ENCODE data around the gene EIF4G3.

EIF4G3 gene

DNA sequence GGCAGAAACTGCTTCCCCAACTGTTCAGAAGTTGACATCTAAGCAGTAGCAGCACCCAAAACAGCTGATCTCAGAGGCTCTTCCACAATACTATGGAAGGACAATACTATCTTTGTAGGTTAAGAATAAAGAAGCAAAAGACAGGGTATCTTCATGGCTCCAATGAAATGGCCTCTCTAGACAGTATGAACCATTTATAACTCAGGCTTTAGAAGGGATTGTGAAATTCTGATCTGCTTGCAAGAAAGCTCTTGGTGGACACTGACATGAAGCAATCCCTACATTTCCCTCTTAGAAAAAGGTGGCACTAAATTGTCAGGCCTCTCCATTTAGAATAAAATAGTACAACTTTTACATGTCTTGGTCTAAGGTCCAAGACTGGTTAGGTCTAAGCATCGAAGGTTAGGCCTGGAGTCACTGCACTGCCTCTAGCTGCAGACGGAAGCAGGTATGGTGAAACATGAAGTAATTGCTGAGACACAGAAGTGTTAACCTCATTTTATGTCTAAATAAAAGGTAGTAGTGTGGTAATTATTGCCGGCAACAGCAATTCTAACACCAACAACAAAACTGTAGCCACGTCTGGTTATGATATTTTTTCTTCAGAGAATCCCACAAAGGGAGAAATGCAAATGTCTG lies 339.0 kb downstream of the EIF4G3 start:
- Histone ChIP-seq H3K4me3 (ENCODE audit: low read depth in 1 of 2, low read length in 1 of 2) (no peak overlapping the region), H3K4me1 (ENCODE audit: control insufficient read depth in 1 of 2, insufficient read depth in 1 of 2, low read depth in 1 of 2, low read length in 1 of 2) (peaks cover 45 to 58% of the 10 kb centered on the region in 2 experiments), H3K27ac (peak overlapping the region; percentile 77), H3K27me3 (no peaks in the 10 kb centered on the region), H3K36me3 (peaks cover 17% of the 10 kb centered on the region), H3K9me3 (no peaks in the 10 kb centered on the region)
- TF ChIP-seq, protein P1, sequence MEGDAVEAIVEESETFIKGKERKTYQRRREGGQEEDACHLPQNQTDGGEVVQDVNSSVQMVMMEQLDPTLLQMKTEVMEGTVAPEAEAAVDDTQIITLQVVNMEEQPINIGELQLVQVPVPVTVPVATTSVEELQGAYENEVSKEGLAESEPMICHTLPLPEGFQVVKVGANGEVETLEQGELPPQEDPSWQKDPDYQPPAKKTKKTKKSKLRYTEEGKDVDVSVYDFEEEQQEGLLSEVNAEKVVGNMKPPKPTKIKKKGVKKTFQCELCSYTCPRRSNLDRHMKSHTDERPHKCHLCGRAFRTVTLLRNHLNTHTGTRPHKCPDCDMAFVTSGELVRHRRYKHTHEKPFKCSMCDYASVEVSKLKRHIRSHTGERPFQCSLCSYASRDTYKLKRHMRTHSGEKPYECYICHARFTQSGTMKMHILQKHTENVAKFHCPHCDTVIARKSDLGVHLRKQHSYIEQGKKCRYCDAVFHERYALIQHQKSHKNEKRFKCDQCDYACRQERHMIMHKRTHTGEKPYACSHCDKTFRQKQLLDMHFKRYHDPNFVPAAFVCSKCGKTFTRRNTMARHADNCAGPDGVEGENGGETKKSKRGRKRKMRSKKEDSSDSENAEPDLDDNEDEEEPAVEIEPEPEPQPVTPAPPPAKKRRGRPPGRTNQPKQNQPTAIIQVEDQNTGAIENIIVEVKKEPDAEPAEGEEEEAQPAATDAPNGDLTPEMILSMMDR (IDR thresholded peaks at IDR 0.05) = no peak

DNA sequence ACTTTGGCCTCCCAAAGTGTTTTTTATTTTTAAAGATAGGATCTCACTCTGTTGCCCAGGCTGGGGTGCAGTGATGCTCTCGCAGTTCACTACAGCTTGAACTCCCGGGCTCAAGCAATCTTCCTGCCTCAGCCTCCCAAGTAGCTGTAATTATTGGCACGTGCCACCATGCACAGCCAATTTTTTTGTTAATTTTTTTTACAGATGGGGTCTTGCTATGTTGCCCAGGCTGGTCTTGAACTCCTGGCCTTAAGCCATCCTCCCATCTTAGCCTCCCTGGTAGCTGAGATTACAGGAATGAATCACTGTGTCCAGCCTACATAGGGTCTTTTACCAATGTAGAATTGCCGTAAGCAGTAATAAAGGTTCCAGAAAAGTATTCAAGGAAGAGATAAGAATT lies 340.5 kb downstream of the EIF4G3 start:
- H3K27me3 ChIP-seq = no peaks in the 10 kb centered on the region
- H3K4me1 ChIP-seq (ENCODE audit: control insufficient read depth in 1 of 2, insufficient read depth in 1 of 2, low read depth in 1 of 2, low read length in 1 of 2) = peaks cover 45 to 58% of the 10 kb centered on the region in 2 experiments
- H3K36me3 ChIP-seq = peaks cover 17% of the 10 kb centered on the region
- no peaks in the 10 kb centered on the region for H3K9me3 ChIP-seq
- peak overlapping the region; percentile 77 for H3K27ac ChIP-seq
- H3K4me3 ChIP-seq (ENCODE audit: low read depth in 1 of 2, low read length in 1 of 2) = no peak overlapping the region
- TF ChIP-seq, protein P1 (IDR thresholded peaks at IDR 0.05) = no peak

- Histone ChIP-seq H3K27ac (peak overlapping the region; percentile 28), H3K36me3 (peaks cover 6% of the 10 kb centered on the region), H3K27me3 (no peaks in the 10 kb centered on the region), H3K4me1 (ENCODE audit: control insufficient read depth in 1 of 2, insufficient read depth in 1 of 2, low read depth in 1 of 2, low read length in 1 of 2) (peaks cover 45 to 58% of the 10 kb centered on the region in 2 experiments), H3K9me3 (no peaks in the 10 kb centered on the region), H3K4me3 (ENCODE audit: low read depth in 1 of 2, low read length in 1 of 2) (no peak overlapping the region)
- TF ChIP-seq, protein P1 (IDR thresholded peaks at IDR 0.05) = no peak
These were observed 341.9 kb downstream of the EIF4G3 start for GRCh38 chr1:20834780-20835179.

GRCh38 chr1:20834192-20834591 lies 342.5 kb downstream of the EIF4G3 start:
- H3K9me3 ChIP-seq = no peaks in the 10 kb centered on the region
- H3K27ac ChIP-seq = no peak overlapping the region
- H3K36me3 ChIP-seq = peaks cover under 1% of the 10 kb centered on the region
- H3K27me3 ChIP-seq = no peaks in the 10 kb centered on the region
- peaks cover 45 to 55% of the 10 kb centered on the region in 2 experiments for H3K4me1 ChIP-seq (ENCODE audit: control insufficient read depth in 1 of 2, insufficient read depth in 1 of 2, low read depth in 1 of 2, low read length in 1 of 2)
- TF ChIP-seq, protein P1 (IDR thresholded peaks at IDR 0.05) = no peak
- no peak overlapping the region for H3K4me3 ChIP-seq (ENCODE audit: low read depth in 1 of 2, low read length in 1 of 2)

GRCh38 chr1:20830378-20830777 lies 346.3 kb downstream of the EIF4G3 start:
- H3K4me1 ChIP-seq (ENCODE audit: control insufficient read depth in 1 of 2, insufficient read depth in 1 of 2, low read depth in 1 of 2, low read length in 1 of 2) = peaks cover 23 to 29% of the 10 kb centered on the region in 2 experiments
- H3K27ac ChIP-seq = no peak overlapping the region
- H3K4me3 ChIP-seq (ENCODE audit: low read depth in 1 of 2, low read length in 1 of 2) = no peak overlapping the region
- no peaks in the 10 kb centered on the region for H3K27me3 ChIP-seq
- peaks cover 5% of the 10 kb centered on the region for H3K36me3 ChIP-seq
- TF ChIP-seq, protein P1 (IDR thresholded peaks at IDR 0.05) = no peak
- no peaks in the 10 kb centered on the region for H3K9me3 ChIP-seq
